ENCODE measurements around the gene PSMD9.

- TF ChIP-seq CTCF (IDR thresholded peaks at IDR 0.05) (no peak), POLR2A (IDR thresholded peaks at IDR 0.05) (no peak)
Measured at GRCh38 chr12:121930862-121931261, 42.3 kb downstream of the PSMD9 start.
